ES-I3 (cell line): ENCODE results near the gene TREML1.
"Not testable (repeated sequence)": the region's sequence is repeated elsewhere in the genome, so short reads cannot be mapped to it uniquely, and the experiment has no call there.

Experiments
- H3K36me3 ChIP-seq: 2 replicates; pipeline ENCODE4 v1.6.1; 2013; ENCODE audit warnings: mild to moderate bottlenecking, low read length, control low read depth, moderate library complexity; ENCODE audit not compliant: insufficient read depth
- H3K4me1 ChIP-seq: 2 replicates; pipeline ENCODE4 v1.6.1; 2013; ENCODE audit warnings: mild to moderate bottlenecking, control low read depth, low read length; ENCODE audit not compliant: insufficient read depth
- H3K9ac ChIP-seq: 2 replicates; pipeline ENCODE4 v1.6.1; 2013; ENCODE audit warnings: low read depth, mild to moderate bottlenecking, low read length, moderate library complexity
- H3K9me3 ChIP-seq: 2 replicates; pipeline ENCODE4 v1.6.1; 2013; ENCODE audit warnings: mild to moderate bottlenecking, low read length, moderate library complexity; ENCODE audit not compliant: control insufficient read depth, insufficient read depth

The TREML1 gene

GRCh38 chr6:41150671-41151070 is 3.5 kb downstream of the TREML1 start:
- no peaks in the 10 kb centered on the region for H3K9me3 ChIP-seq
- no peak overlapping the region for H3K9ac ChIP-seq
- no peaks in the 10 kb centered on the region for H3K36me3 ChIP-seq
- H3K4me1 ChIP-seq = no peaks in the 10 kb centered on the region

- Histone ChIP-seq H3K4me1 (no peaks in the 10 kb centered on the region), H3K9ac (no peak overlapping the region), H3K36me3 (no peaks in the 10 kb centered on the region), H3K9me3 (no peaks in the 10 kb centered on the region)
Measured at GRCh38 chr6:41147917-41148316, 6.2 kb downstream of the TREML1 start.

- Histone ChIP-seq H3K4me1 (no peaks in the 10 kb centered on the region), H3K9ac (no peak overlapping the region), H3K9me3 (no peaks in the 10 kb centered on the region), H3K36me3 (no peaks in the 10 kb centered on the region)
Measured at GRCh38 chr6:41136911-41137310, 17.2 kb downstream of the TREML1 start.

- Histone ChIP-seq H3K9me3 (no peaks in the 10 kb centered on the region), H3K4me1 (no peaks in the 10 kb centered on the region)
Measured at GRCh38 chr6:41135062-41135832, 18.9 kb downstream of the TREML1 start.

GRCh38 chr6:41132254-41132653 is 21.9 kb downstream of the TREML1 start:
- no peaks in the 10 kb centered on the region for H3K36me3 ChIP-seq
- H3K9me3 ChIP-seq = no peaks in the 10 kb centered on the region
- H3K4me1 ChIP-seq = no peaks in the 10 kb centered on the region
- H3K9ac ChIP-seq = no peak overlapping the region

More at GRCh38 chr6:41135062-41135832, 18.9 kb downstream of the TREML1 start:
- H3K9ac ChIP-seq = no peak overlapping the region
- H3K36me3 ChIP-seq = no peaks in the 10 kb centered on the region

GRCh38 chr6:41125282-41125681 is 28.9 kb downstream of the TREML1 start:
- H3K4me1 ChIP-seq = no peaks in the 10 kb centered on the region
- no peaks in the 10 kb centered on the region for H3K9me3 ChIP-seq
- no peak overlapping the region for H3K9ac ChIP-seq
- H3K36me3 ChIP-seq = no peaks in the 10 kb centered on the region

GRCh38 chr6:41122918-41123317 is 31.2 kb downstream of the TREML1 start:
- H3K9ac ChIP-seq = no peak overlapping the region
- H3K9me3 ChIP-seq = no peaks in the 10 kb centered on the region
- H3K36me3 ChIP-seq = no peaks in the 10 kb centered on the region
- H3K4me1 ChIP-seq = no peaks in the 10 kb centered on the region

- H3K36me3 ChIP-seq = no peaks in the 10 kb centered on the region
- H3K4me1 ChIP-seq = no peaks in the 10 kb centered on the region
- no peak overlapping the region for H3K9ac ChIP-seq
- no peaks in the 10 kb centered on the region for H3K9me3 ChIP-seq
Measured at GRCh38 chr6:41122373-41122772, 31.8 kb downstream of the TREML1 start.

- Histone ChIP-seq H3K9ac (no peak overlapping the region), H3K4me1 (no peaks in the 10 kb centered on the region), H3K36me3 (no peaks in the 10 kb centered on the region), H3K9me3 (no peaks in the 10 kb centered on the region)
Measured at GRCh38 chr6:41120058-41120457, 34.1 kb downstream of the TREML1 start.

- no peaks in the 10 kb centered on the region for H3K4me1 ChIP-seq
- no peak overlapping the region for H3K9ac ChIP-seq
- no peaks in the 10 kb centered on the region for H3K9me3 ChIP-seq
- H3K36me3 ChIP-seq = no peaks in the 10 kb centered on the region
Measured at GRCh38 chr6:41119508-41119907, 34.6 kb downstream of the TREML1 start.

- not testable (repeated sequence) for H3K9ac ChIP-seq, H3K4me1 ChIP-seq, H3K9me3 ChIP-seq, H3K36me3 ChIP-seq
Measured at GRCh38 chr6:41115027-41115426, 39.1 kb downstream of the TREML1 start.

GRCh38 chr6:41111017-41111416 is 43.1 kb downstream of the TREML1 start:
- H3K4me1 ChIP-seq = no peaks in the 10 kb centered on the region
- H3K9ac ChIP-seq = no peak overlapping the region
- H3K36me3 ChIP-seq = peaks cover 4% of the 10 kb centered on the region; the same call in 1 of the 2 replicates
- H3K9me3 ChIP-seq = no peaks in the 10 kb centered on the region

- H3K36me3 ChIP-seq = 0 out of 2 replicates have a peak, but pooled peaks cover 4% of the 10 kb centered on the region
Measured at GRCh38 chr6:41103847-41104246, 50.3 kb downstream of the TREML1 start.

GRCh38 chr6:41100871-41101287 is 53.3 kb downstream of the TREML1 start:
- Histone ChIP-seq H3K4me1 (no peaks in the 10 kb centered on the region), H3K36me3 (peaks cover 29% of the 10 kb centered on the region), H3K9me3 (no peaks in the 10 kb centered on the region)

More at GRCh38 chr6:41103847-41104246, 50.3 kb downstream of the TREML1 start:
- Histone ChIP-seq H3K9ac (no peak overlapping the region), H3K9me3 (no peaks in the 10 kb centered on the region), H3K4me1 (no peaks in the 10 kb centered on the region)

More at GRCh38 chr6:41100871-41101287, 53.3 kb downstream of the TREML1 start:
- H3K9ac ChIP-seq = no peak overlapping the region
